ENCODE measurements around the gene PPP3CA.

GRCh38 chr4:101010987-101011386, 336.3 kb downstream of the PPP3CA start:
- no peak for TF ChIP-seq EZH2 (IDR thresholded peaks at IDR 0.05; ENCODE audit: low read depth, unreplicated experiment)
- no peak for TF ChIP-seq CTCF (conservative IDR thresholded peaks at IDR 0.05; ENCODE audit: low read depth in 2 of 2)
- no peak for TF ChIP-seq REST (IDR thresholded peaks at IDR 0.05; ENCODE audit: unreplicated experiment)
- TF ChIP-seq POLR2AphosphoS5 (IDR thresholded peaks at IDR 0.05; ENCODE audit: low read depth): no peak
- no peak for TF ChIP-seq EZH2phosphoT487 (IDR thresholded peaks at IDR 0.05; ENCODE audit: unreplicated experiment)
- TF ChIP-seq ZNF331 (CRISPR knock-in tag; IDR thresholded peaks at IDR 0.05; ENCODE audit: low read depth): no peak
- TF ChIP-seq CREB1 (CRISPR knock-in tag; IDR thresholded peaks at IDR 0.05; ENCODE audit: low read depth): no peak
